ENCODE measurements around the gene KDM2B. TPM values are rescaled to one million over a fixed set of nuclear protein-coding genes. Genes with fewer than 3 reads are reported as not detected.
A peak's percentile ranks its signal among the peaks of the same experiment; 100 is the strongest.

KDM2B gene
- total RNA-seq, 1 experiment from 2014 or later = 49.3 TPM

DNA sequence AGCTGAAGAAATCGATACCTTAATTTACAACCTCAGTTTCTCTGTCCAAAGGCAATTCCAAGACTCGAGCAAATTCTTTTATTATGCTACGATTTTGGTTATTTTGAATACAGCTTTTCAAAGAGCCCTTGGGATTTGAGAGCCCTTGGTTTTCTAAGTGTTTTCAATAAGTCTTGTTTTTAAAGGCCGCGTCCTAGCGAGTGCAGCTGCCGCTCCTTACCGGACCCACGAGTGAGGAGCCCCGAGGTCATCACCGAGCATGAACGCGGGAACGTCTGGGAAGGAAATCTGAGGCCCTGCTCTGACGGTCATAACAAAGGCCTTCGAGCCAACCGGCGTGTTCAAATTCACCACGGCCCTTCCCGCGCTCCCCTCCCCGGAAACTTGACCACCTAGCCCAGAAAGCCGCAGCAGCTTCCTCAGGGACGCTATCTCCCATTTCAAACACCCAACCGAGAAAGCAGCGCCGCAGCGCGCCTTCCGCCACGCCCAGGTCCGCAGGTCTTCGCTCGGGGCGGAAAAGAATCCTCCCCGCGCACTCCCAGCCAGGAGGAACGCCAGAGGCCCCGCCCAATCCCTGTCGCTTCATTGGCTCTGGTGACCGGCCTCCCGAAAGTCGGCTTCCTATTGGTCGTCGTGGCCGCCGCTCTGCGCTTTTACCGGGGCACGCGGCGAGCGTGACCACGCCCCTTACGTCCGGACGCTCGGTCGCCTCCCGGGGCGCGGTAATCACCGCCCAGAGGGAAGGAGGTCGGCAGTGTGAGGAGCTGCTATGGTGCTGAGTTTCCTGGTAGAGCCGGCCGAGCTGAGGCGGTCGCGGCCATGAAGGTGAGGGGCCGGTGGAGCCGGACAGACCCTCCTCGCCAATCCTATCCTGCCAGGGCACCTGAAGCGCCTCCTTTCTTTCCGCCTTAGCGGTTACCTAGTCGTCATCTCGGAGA is 181.2 kb downstream of the KDM2B start, which contains the start of gene RNF34:
Gene RNF34, plus strand, starts transcription at position 728 of the 941 bp plus-strand sequence. Its CDS starts 95 bp downstream, at position 823.
- H3K36me3 ChIP-seq (ENCODE audit: insufficient read depth, low read length, poor library complexity, severe bottlenecking) = peaks cover 4% of the 10 kb centered on the region
- H3K9me3 ChIP-seq (ENCODE audit: low read depth, low read length, poor library complexity, severe bottlenecking) = no peaks in the 10 kb centered on the region
- CTCF ChIA-PET = interaction anchor here (0.5 to 0.6 kb wide), 3 partner anchors 42 to 227 kb away, joined by 3 to 4 read pairs (median 4); partner anchors contain the start of gene ORAI1
- peak; percentile 99 for DNase-seq (ENCODE audit: low spot score)
- POLR2A ChIA-PET (ENCODE audit: low non-redundant PET) = interaction anchor here (0.5 to 0.8 kb wide), 2 partner anchors 628 to 828 kb away, joined by 3 read pairs; no protein-coding TSS in a partner anchor
- H3K27me3 ChIP-seq (replicated peaks; ENCODE audit: insufficient read depth, low read depth, low read length, poor library complexity) = no peaks in the 10 kb centered on the region
- intact Hi-C loops (cut with micrococcal nuclease; ENCODE audit: unreplicated experiment) = loop anchor here (5.0 kb wide), 1 partner anchor 47 kb away; the partner anchor contains the start of gene ANAPC5
- peaks cover 23% of the 10 kb centered on the region for H3K4me1 ChIP-seq (ENCODE audit: insufficient read depth, low read length, poor library complexity, severe bottlenecking)
- H3K27ac ChIP-seq (ENCODE audit: low read depth, low read length, poor library complexity, severe bottlenecking) = peak within 1 kb of the TSS; percentile 89
- TF ChIP-seq, protein P1, sequence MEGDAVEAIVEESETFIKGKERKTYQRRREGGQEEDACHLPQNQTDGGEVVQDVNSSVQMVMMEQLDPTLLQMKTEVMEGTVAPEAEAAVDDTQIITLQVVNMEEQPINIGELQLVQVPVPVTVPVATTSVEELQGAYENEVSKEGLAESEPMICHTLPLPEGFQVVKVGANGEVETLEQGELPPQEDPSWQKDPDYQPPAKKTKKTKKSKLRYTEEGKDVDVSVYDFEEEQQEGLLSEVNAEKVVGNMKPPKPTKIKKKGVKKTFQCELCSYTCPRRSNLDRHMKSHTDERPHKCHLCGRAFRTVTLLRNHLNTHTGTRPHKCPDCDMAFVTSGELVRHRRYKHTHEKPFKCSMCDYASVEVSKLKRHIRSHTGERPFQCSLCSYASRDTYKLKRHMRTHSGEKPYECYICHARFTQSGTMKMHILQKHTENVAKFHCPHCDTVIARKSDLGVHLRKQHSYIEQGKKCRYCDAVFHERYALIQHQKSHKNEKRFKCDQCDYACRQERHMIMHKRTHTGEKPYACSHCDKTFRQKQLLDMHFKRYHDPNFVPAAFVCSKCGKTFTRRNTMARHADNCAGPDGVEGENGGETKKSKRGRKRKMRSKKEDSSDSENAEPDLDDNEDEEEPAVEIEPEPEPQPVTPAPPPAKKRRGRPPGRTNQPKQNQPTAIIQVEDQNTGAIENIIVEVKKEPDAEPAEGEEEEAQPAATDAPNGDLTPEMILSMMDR (conservative IDR thresholded peaks at IDR 0.05; ENCODE audit: low read depth, low read length) = no peak
- no peak for TF ChIP-seq EZH2 (IDR thresholded peaks at IDR 0.05; ENCODE audit: borderline replicate concordance, low read depth, low read length, poor library complexity, severe bottlenecking)
- H3K4me3 ChIP-seq (ENCODE audit: low read depth, low read length, poor library complexity, severe bottlenecking) = peak within 1 kb of the TSS; percentile 88
- TSS peak; percentile 90 for BruUV-seq (replicated peaks)

- no peak for DNase-seq (ENCODE audit: low spot score)
- no TSS peak for BruUV-seq (replicated peaks)
- Histone ChIP-seq H3K36me3 (ENCODE audit: insufficient read depth, low read length, poor library complexity, severe bottlenecking) (no peaks in the 10 kb centered on the region), H3K27me3 (replicated peaks; ENCODE audit: insufficient read depth, low read depth, low read length, poor library complexity) (no peaks in the 10 kb centered on the region), H3K27ac (ENCODE audit: low read depth, low read length, poor library complexity, severe bottlenecking) (no peak overlapping the region), H3K4me3 (ENCODE audit: low read depth, low read length, poor library complexity, severe bottlenecking) (peak overlapping the region; percentile 88), H3K4me1 (ENCODE audit: insufficient read depth, low read length, poor library complexity, severe bottlenecking) (peaks cover 23% of the 10 kb centered on the region), H3K9me3 (ENCODE audit: low read depth, low read length, poor library complexity, severe bottlenecking) (no peaks in the 10 kb centered on the region)
- intact Hi-C loops (cut with micrococcal nuclease; ENCODE audit: unreplicated experiment) = no loop called here
- ChIA-PET POLR2A (ENCODE audit: low non-redundant PET) (no interaction called here), CTCF (no interaction called here)
- TF ChIP-seq, protein P1 (conservative IDR thresholded peaks at IDR 0.05; ENCODE audit: low read depth, low read length) = no peak
- TF ChIP-seq EZH2 (IDR thresholded peaks at IDR 0.05; ENCODE audit: borderline replicate concordance, low read depth, low read length, poor library complexity, severe bottlenecking) = no peak
These were observed 182.5 kb downstream of the KDM2B start for GRCh38 chr12:121398355-121398754.

DNA sequence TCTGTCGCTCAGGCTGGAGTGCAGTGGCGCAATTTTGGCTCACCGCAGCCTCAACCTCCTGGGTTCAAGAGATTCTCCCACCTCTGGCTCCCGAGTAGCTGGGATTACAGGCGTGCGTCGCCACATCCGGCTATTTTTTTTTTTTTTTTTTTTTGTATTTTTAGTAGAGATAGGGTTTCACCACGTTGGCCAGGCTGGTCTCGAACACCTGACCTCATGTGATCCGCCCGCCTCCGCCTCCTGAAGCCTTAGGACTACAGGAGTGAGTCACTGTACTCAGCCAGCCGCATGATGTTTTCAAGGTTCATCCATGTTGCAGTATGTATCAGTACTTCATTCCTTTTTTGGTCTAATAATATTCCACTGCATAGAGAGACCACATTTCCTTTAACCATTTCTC is 183.3 kb downstream of the KDM2B start:
- BruUV-seq (replicated peaks) = no TSS peak
- CTCF ChIA-PET = no interaction called here
- TF ChIP-seq, protein P1 (conservative IDR thresholded peaks at IDR 0.05; ENCODE audit: low read depth, low read length) = no peak
- no peaks in the 10 kb centered on the region for H3K27me3 ChIP-seq (replicated peaks; ENCODE audit: insufficient read depth, low read depth, low read length, poor library complexity)
- no peak overlapping the region for H3K4me3 ChIP-seq (ENCODE audit: low read depth, low read length, poor library complexity, severe bottlenecking)
- no peak overlapping the region for H3K27ac ChIP-seq (ENCODE audit: low read depth, low read length, poor library complexity, severe bottlenecking)
- H3K36me3 ChIP-seq (ENCODE audit: insufficient read depth, low read length, poor library complexity, severe bottlenecking) = no peaks in the 10 kb centered on the region
- intact Hi-C loops (cut with micrococcal nuclease; ENCODE audit: unreplicated experiment) = no loop called here
- peaks cover 21% of the 10 kb centered on the region for H3K4me1 ChIP-seq (ENCODE audit: insufficient read depth, low read length, poor library complexity, severe bottlenecking)
- DNase-seq (ENCODE audit: low spot score) = no peak
- POLR2A ChIA-PET (ENCODE audit: low non-redundant PET) = interaction anchor here (0.6 kb wide), 1 partner anchor 45 kb away, joined by 12 read pairs; the partner anchor contains the start of gene ANAPC5
- H3K9me3 ChIP-seq (ENCODE audit: low read depth, low read length, poor library complexity, severe bottlenecking) = no peaks in the 10 kb centered on the region
